ENCODE measurements around the gene GALNT14. TPM values are rescaled to one million over a fixed set of nuclear protein-coding genes. Genes with fewer than 3 reads are reported as not detected.

GALNT14 gene
- polyA plus RNA-seq, 1 experiment, result 3.5 TPM

GRCh38 chr2:30900381-30900780, 237.9 kb downstream of the GALNT14 start:
- DNase-seq (ENCODE audit: low read depth), result no peak
- TF ChIP-seq CTCF (IDR thresholded peaks at IDR 0.05; ENCODE audit: insufficient read depth, low read depth, low read length), result no peak
- POLR2A ChIA-PET, result no interaction called here
- no peak overlapping the region for H3K4me3 ChIP-seq (ENCODE audit: low read depth, low read length)
- H3K36me3 ChIP-seq (ENCODE audit: control insufficient read depth, insufficient read depth, low read length), result no peaks in the 10 kb centered on the region
- H3K27me3 ChIP-seq (ENCODE audit: control insufficient read depth, insufficient read depth, low read length), result no peaks in the 10 kb centered on the region
- CTCF ChIA-PET, result no interaction called here

- TF ChIP-seq CTCF (IDR thresholded peaks at IDR 0.05; ENCODE audit: insufficient read depth, low read depth, low read length), result no peak
- Histone ChIP-seq H3K36me3 (ENCODE audit: control insufficient read depth, insufficient read depth, low read length) (no peaks in the 10 kb centered on the region), H3K4me3 (ENCODE audit: low read depth, low read length) (no peak overlapping the region), H3K27me3 (ENCODE audit: control insufficient read depth, insufficient read depth, low read length) (no peaks in the 10 kb centered on the region)
- ChIA-PET POLR2A (no interaction called here), CTCF (no interaction called here)
- DNase-seq (ENCODE audit: low read depth), result no peak
These were observed 238.7 kb downstream of the GALNT14 start for GRCh38 chr2:30899516-30900054.

- no peak for DNase-seq (ENCODE audit: low read depth)
- ChIA-PET CTCF (interaction anchor here (0.9 kb wide), 1 partner anchor 22 kb away, joined by 3 read pairs; no protein-coding TSS in a partner anchor), POLR2A (no interaction called here)
- TF ChIP-seq CTCF (IDR thresholded peaks at IDR 0.05; ENCODE audit: insufficient read depth, low read depth, low read length), result no peak
- Histone ChIP-seq H3K36me3 (ENCODE audit: control insufficient read depth, insufficient read depth, low read length) (no peaks in the 10 kb centered on the region), H3K27me3 (ENCODE audit: control insufficient read depth, insufficient read depth, low read length) (0 out of 2 replicates have a peak, but pooled peaks cover under 1% of the 10 kb centered on the region), H3K4me3 (ENCODE audit: low read depth, low read length) (no peak overlapping the region)
These were observed 240.7 kb downstream of the GALNT14 start for GRCh38 chr2:30897539-30897938.

GRCh38 chr2:30894498-30895119, 243.6 kb downstream of the GALNT14 start:
- Histone ChIP-seq H3K27me3 (ENCODE audit: control insufficient read depth, insufficient read depth, low read length) (peaks cover 5% of the 10 kb centered on the region; the same call in 1 of the 2 replicates), H3K4me3 (ENCODE audit: low read depth, low read length) (no peak overlapping the region), H3K36me3 (ENCODE audit: control insufficient read depth, insufficient read depth, low read length) (no peaks in the 10 kb centered on the region)
- CTCF ChIA-PET, result interaction anchor here (0.9 kb wide), 1 partner anchor 363 kb away, joined by 3 read pairs; no protein-coding TSS in a partner anchor
- no peak for TF ChIP-seq CTCF (IDR thresholded peaks at IDR 0.05; ENCODE audit: insufficient read depth, low read depth, low read length)
- POLR2A ChIA-PET, result no interaction called here
- no peak for DNase-seq (ENCODE audit: low read depth)

- peaks cover 5% of the 10 kb centered on the region; the same call in 1 of the 2 replicates for H3K27me3 ChIP-seq (ENCODE audit: control insufficient read depth, insufficient read depth, low read length)
- CTCF ChIA-PET, result interaction anchor here (1.2 kb wide), 1 partner anchor 10 kb away, joined by 5 read pairs; no protein-coding TSS in a partner anchor
These were observed 249.3 kb downstream of the GALNT14 start for GRCh38 chr2:30888852-30889409.

More at GRCh38 chr2:30888852-30889409, 249.3 kb downstream of the GALNT14 start:
- no peak for DNase-seq (ENCODE audit: low read depth)
- POLR2A ChIA-PET, result no interaction called here
- TF ChIP-seq CTCF (IDR thresholded peaks at IDR 0.05; ENCODE audit: insufficient read depth, low read depth, low read length), result no peak
- Histone ChIP-seq H3K36me3 (ENCODE audit: control insufficient read depth, insufficient read depth, low read length) (no peaks in the 10 kb centered on the region), H3K4me3 (ENCODE audit: low read depth, low read length) (no peak overlapping the region)
